Uterus (tissue), 4 donors: Measurements from ENCODE around the gene KCNQ2. TPM values are rescaled to one million over a fixed set of nuclear protein-coding genes. Genes with fewer than 3 reads are reported as not detected.

Source experiments
- DNase-seq, 2 donors: peaks; one replicate each; pipeline ENCODE4 v3.0.0-alpha.2; 2019 to 2020
- H3K27ac ChIP-seq, 2 donors: fragments of 200-600 bp; sonication (generic); 1 replicate in 1 of 2; 2 replicates in 1 of 2; pipeline ENCODE4 v1.5.1; 2016 to 2018
- H3K27me3 ChIP-seq, 2 donors: fragments of 200-600 bp; sonication (generic); one replicate each; pipeline ENCODE4 v1.5.1; 2018 to 2019; ENCODE audit warnings: control low read depth in 1 of 2
- H3K36me3 ChIP-seq, 2 donors: fragments of 200-600 bp; sonication (generic); one replicate each; pipeline ENCODE4 v1.5.1; 2019; ENCODE audit warnings: control low read depth in 1 of 2
- H3K4me1 ChIP-seq, 2 donors: fragments of 200-600 bp; sonication (generic); one replicate each; pipeline ENCODE4 v1.5.1; 2018 to 2019; ENCODE audit warnings: control low read depth in 1 of 2
- H3K4me3 ChIP-seq, 2 donors: fragments of 200-600 bp; sonication (generic); 1 replicate in 1 of 2; 2 replicates in 1 of 2; pipeline ENCODE4 v1.5.1; 2018 to 2019; ENCODE audit warnings: mild to moderate bottlenecking in 1 of 2
- H3K9me3 ChIP-seq, 2 donors: fragments of 200-600 bp; sonication (generic); one replicate each; pipeline ENCODE4 v1.5.1; 2019; ENCODE audit warnings: control low read depth in 1 of 2
- CTCF ChIP-seq, 4 experiments: fragments of 200-600 bp in 2 of 4; fragments of 450-650 bp in 2 of 4; sonication (generic) in 2 of 4; IDR thresholded peaks; one replicate each; pipeline ENCODE4 v1.5.1; 2016 to 2019; ENCODE audit warnings: antibody characterized with exemption in 4 of 4, mild to moderate bottlenecking in 2 of 4, moderate library complexity in 1 of 4
- POLR2A ChIP-seq, 2 donors: fragments of 450-650 bp; IDR thresholded peaks; one replicate each; pipeline ENCODE4 v1.6.1; 2016; ENCODE audit warnings: antibody characterized with exemption in 2 of 2, mild to moderate bottlenecking in 1 of 2, moderate library complexity in 1 of 2
- intact Hi-C: fragments of 100-400 bp; cut with DNase I; formaldehyde crosslinking; loops from one replicate; pipeline ENCODE4 v1.15.1; 2023; ENCODE audit warnings: low total_unique reads
- total RNA-seq, 4 donors: library from RNA; depleted of rRNA in 3 of 4; stranded (reverse); fragments of >200 nt in 3 of 4; gene quantifications; one replicate each; pipeline versions ENCODE4 v1.1.0 to v1.2.4, GENCODE V29; 2014 to 2023
- donor health status: DM: yes; HTN: yes; CAD: no.

Gene KCNQ2
- total RNA-seq, 4 donors from 2014 or later: 1.2 to 4.9 TPM; not detected in 2

GRCh38 chr20:63407928-63408683 lies 64.3 kb downstream of the KCNQ2 start:
- TF ChIP-seq POLR2A (IDR thresholded peaks at IDR 0.05): no peak
- no peak for TF ChIP-seq CTCF (IDR thresholded peaks at IDR 0.05)
- Histone ChIP-seq H3K9me3 (no peaks in the 10 kb centered on the region), H3K4me1 (no peaks in the 10 kb centered on the region), H3K36me3 (no peaks in the 10 kb centered on the region), H3K27me3 (no peaks in the 10 kb centered on the region), H3K4me3 (no peak overlapping the region), H3K27ac (no peak overlapping the region)
- no peak for DNase-seq
- intact Hi-C loops: no loop called here

- no peak overlapping the region for H3K4me3 ChIP-seq
- H3K27me3 ChIP-seq: no peaks in the 10 kb centered on the region
- TF ChIP-seq CTCF (IDR thresholded peaks at IDR 0.05) (no peak), POLR2A (IDR thresholded peaks at IDR 0.05) (no peak)
- intact Hi-C loops: no loop called here
- H3K9me3 ChIP-seq: no peaks in the 10 kb centered on the region
- H3K4me1 ChIP-seq: no peaks in the 10 kb centered on the region
- no peak for DNase-seq
- no peak overlapping the region for H3K27ac ChIP-seq
- no peaks in the 10 kb centered on the region for H3K36me3 ChIP-seq
Observed at GRCh38 chr20:63406617-63407245, 65.7 kb downstream of the KCNQ2 start.

- Histone ChIP-seq H3K36me3 (no peaks in the 10 kb centered on the region), H3K27ac (no peak overlapping the region), H3K9me3 (no peaks in the 10 kb centered on the region), H3K27me3 (no peaks in the 10 kb centered on the region), H3K4me3 (no peak overlapping the region), H3K4me1 (no peaks in the 10 kb centered on the region)
- intact Hi-C loops: no loop called here
- DNase-seq: no peak
- no peak for TF ChIP-seq CTCF (IDR thresholded peaks at IDR 0.05)
- no peak for TF ChIP-seq POLR2A (IDR thresholded peaks at IDR 0.05)
Observed at GRCh38 chr20:63406011-63406410, 66.4 kb downstream of the KCNQ2 start.

- Histone ChIP-seq H3K9me3 (no peaks in the 10 kb centered on the region), H3K27ac (no peak overlapping the region), H3K4me1 (no peaks in the 10 kb centered on the region), H3K27me3 (no peaks in the 10 kb centered on the region), H3K36me3 (no peaks in the 10 kb centered on the region), H3K4me3 (no peak overlapping the region)
- TF ChIP-seq CTCF (IDR thresholded peaks at IDR 0.05) (no peak), POLR2A (IDR thresholded peaks at IDR 0.05) (no peak)
- DNase-seq: no peak
- intact Hi-C loops: no loop called here
Observed at GRCh38 chr20:63405102-63405730, 67.2 kb downstream of the KCNQ2 start.
